ENCODE measurements around the gene CARMIL1. TPM values are rescaled to one million over a fixed set of nuclear protein-coding genes. Genes with fewer than 3 reads are reported as not detected.

Gene CARMIL1
- total and polyA plus RNA-seq, 2 of the 8 experiments (the other 6 are each of a cell fraction or from before 2014, with no cell fraction given): 20.3 to 40.4 TPM

DNA sequence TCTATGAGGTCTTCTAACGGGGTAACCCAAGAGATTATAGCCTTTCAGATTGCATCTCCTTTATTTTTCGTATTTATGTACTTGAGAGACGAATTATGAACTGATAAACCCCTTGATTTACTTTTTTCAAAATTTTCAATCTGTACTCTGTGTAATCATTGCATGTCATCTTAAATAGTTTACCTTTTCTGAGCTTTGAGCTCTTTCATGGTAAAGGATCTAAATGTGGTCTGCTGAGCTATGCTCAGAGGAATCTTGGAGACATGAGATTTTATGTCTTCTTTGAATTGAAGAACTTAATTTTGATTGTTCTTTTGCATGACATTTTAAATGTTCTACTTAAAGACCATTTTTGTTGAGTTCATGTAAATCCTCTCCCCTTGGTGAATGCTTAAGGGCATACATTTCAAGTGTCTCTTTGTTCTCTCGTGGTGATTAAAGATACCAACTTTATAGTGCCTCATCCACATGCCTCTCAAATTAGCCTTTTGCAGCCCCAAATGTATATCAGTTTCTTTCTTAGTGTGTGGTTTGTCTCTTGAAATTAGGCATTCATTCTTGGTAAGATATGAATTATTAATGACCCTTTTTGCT lies 256.6 kb downstream of the CARMIL1 start:
- Histone ChIP-seq H3K9ac (replicated peaks in 1 of 4; ENCODE audit: extremely low read depth in 1 of 4, low read depth in 3 of 4, low read length in 3 of 4) (no peak overlapping the region), H2BK5ac (ENCODE audit: low read depth, low read length) (no peak overlapping the region), H3K4me2 (ENCODE audit: insufficient read depth in 1 of 2, low read depth in 2 of 2, low read length in 2 of 2) (no peak overlapping the region), H3K9me3 (ENCODE audit: insufficient read depth in 2 of 2, low read depth in 1 of 2, low read length in 1 of 2) (no peaks in the 10 kb centered on the region), H3K36me3 (ENCODE audit: control insufficient read depth in 2 of 4, insufficient read depth in 4 of 4, low read length in 3 of 4) (peaks cover 0 to 6% (median under 1%) of the 10 kb centered on the region in 4 experiments; a peak in 2 of 8 replicates), H2BK120ac (replicated peaks; ENCODE audit: low read depth, low read length) (no peak overlapping the region), H3K18ac (ENCODE audit: extremely low read depth, low read length) (no peak overlapping the region), H3K4me1 (replicated peaks in 1 of 4; ENCODE audit: control insufficient read depth in 3 of 4, insufficient read depth in 4 of 4, low read length in 3 of 4) (no peaks in the 10 kb centered on the region), H3K23ac (ENCODE audit: insufficient read length) (no peak overlapping the region), H4K8ac (ENCODE audit: extremely low read depth, insufficient read depth, low read length) (no peak overlapping the region), H3K27ac (ENCODE audit: low read depth, low read length) (no peak overlapping the region), H3K79me2 (ENCODE audit: control insufficient read depth in 1 of 2, insufficient read depth in 2 of 2, low read length in 2 of 2) (no peaks in the 10 kb centered on the region), H2BK20ac (ENCODE audit: low read length) (no peak overlapping the region), H3K4ac (replicated peaks; ENCODE audit: insufficient read length, low read depth, low read length) (no peak overlapping the region), H3K14ac (ENCODE audit: insufficient read length) (no peak overlapping the region), H2AK5ac (ENCODE audit: low read depth, low read length) (no peak overlapping the region), H3K79me1 (ENCODE audit: low read depth, low read length) (no peaks in the 10 kb centered on the region), H4K5ac (ENCODE audit: insufficient read length, low read depth, low read length) (no peak overlapping the region), H3K4me3 (ENCODE audit: extremely low read depth in 1 of 4, insufficient read depth in 2 of 4, low read depth in 3 of 4, low read length in 4 of 4) (no peak overlapping the region), H4K91ac (replicated peaks; ENCODE audit: insufficient read length, low read length) (no peak overlapping the region), H4K20me1 (replicated peaks in 1 of 2; ENCODE audit: control insufficient read depth in 1 of 2, insufficient read depth in 2 of 2, low read length in 2 of 2) (no peaks in the 10 kb centered on the region), H3K56ac (replicated peaks; ENCODE audit: insufficient read length, low read depth, low read length) (no peak overlapping the region), H2BK12ac (ENCODE audit: low read depth, low read length) (no peak overlapping the region), H2AFZ (ENCODE audit: low read length) (no peak overlapping the region), H3K27me3 (replicated peaks in 1 of 4; ENCODE audit: control insufficient read depth in 3 of 4, extremely low read depth in 1 of 4, insufficient read depth in 3 of 4, low read length in 3 of 4) (no peaks in the 10 kb centered on the region), H2BK15ac (ENCODE audit: low read length) (no peak overlapping the region), H3K23me2 (ENCODE audit: low read depth, low read length) (no peaks in the 10 kb centered on the region)
- DNase-seq (ENCODE audit: low read depth in 1 of 2, low spot score in 2 of 2) (no peak), FAIRE-seq (no peak)
- 78% methylated on average over 4 of the region's 4 CpGs; no CpG with 5 or more reads in 1 of the 2 experiments for WGBS, 2 experiments (ENCODE audit: extremely low coverage in 1 of 2, insufficient coverage in 1 of 2, insufficient read length in 1 of 2, insufficient replicate concordance in 2 of 2, low coverage in 1 of 2, low lambda C conversion rate in 2 of 2, missing lambda C conversion rate in 1 of 2)
- CTCF ChIA-PET (ENCODE audit: partially characterized antibody): interaction anchor here (1.4 to 3.0 kb wide), 6 partner anchors 9 to 270 kb away, joined by 3 to 10 read pairs (median 4); partner anchors contain the start of gene CARMIL1
- POLR2A ChIA-PET (ENCODE audit: partially characterized antibody): no interaction called here
- TF ChIP-seq SIRT6 (IDR thresholded peaks at IDR 0.05; ENCODE audit: low read length) (no peak), BCL11A (IDR thresholded peaks at IDR 0.05; ENCODE audit: low read depth in 2 of 2, low read length in 2 of 2) (no peak), CBX5 (IDR thresholded peaks at IDR 0.05; ENCODE audit: low read depth, low read length) (no peak), SP1 (IDR thresholded peaks at IDR 0.05; ENCODE audit: low read depth, low read length) (no peak), SAP30 (IDR thresholded peaks at IDR 0.05; ENCODE audit: insufficient read depth, insufficient replicate concordance, low read length) (no peak), EP300 (IDR thresholded peaks at IDR 0.05; ENCODE audit: borderline replicate concordance in 1 of 2, low read depth in 2 of 2, low read length in 2 of 2) (no peak), ASH2L (IDR thresholded peaks at IDR 0.05; ENCODE audit: low read length) (no peak)

Measured in H1 (cell line).